ENCODE data around the gene PRKCE. TPM values are rescaled to one million over a fixed set of nuclear protein-coding genes. Genes with fewer than 3 reads are reported as not detected.

The PRKCE gene
- total and polyA plus RNA-seq, 4 donors = 2.5 to 38.6 (median 5.8) TPM

DNA sequence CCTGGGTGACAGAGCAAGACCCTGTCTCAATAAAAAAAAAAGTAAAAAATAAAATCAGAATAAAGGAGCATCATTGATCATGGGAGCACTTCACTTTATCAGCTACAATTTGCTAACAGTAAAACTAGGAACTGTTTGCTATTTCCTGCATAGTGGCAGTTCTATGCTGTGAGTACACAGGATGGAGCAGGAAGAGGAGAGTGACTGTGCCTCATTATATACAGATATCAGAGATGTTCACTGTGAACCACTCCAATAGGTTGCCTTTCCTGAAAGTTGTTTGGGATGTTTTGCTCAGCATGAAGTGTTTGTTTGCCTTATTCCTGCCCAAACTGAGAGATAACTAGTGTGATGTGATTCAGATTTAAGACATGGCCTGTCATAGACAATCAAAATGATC, 494.4 kb downstream of the PRKCE start:
- peaks cover 0 to 9% (median 4%) of the 10 kb centered on the region in 4 donors for H3K4me1 ChIP-seq (ENCODE audit: control insufficient read depth in 4 of 4, insufficient read depth in 4 of 4, low read length in 3 of 4)
- no peaks in the 10 kb centered on the region for H3K27me3 ChIP-seq (ENCODE audit: control insufficient read depth in 4 of 4, insufficient read depth in 4 of 4, low read length in 3 of 4)
- no peak for TF ChIP-seq YY1 (IDR thresholded peaks at IDR 0.05)
- TF ChIP-seq, protein P1, sequence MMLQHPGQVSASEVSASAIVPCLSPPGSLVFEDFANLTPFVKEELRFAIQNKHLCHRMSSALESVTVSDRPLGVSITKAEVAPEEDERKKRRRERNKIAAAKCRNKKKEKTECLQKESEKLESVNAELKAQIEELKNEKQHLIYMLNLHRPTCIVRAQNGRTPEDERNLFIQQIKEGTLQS (IDR thresholded peaks at IDR 0.05) = no peak
- no peak for TF ChIP-seq FOXA1 (IDR thresholded peaks at IDR 0.05)
- TF ChIP-seq HNF4A (conservative IDR thresholded peaks at IDR 0.05) = no peak
- TF ChIP-seq RXRA (IDR thresholded peaks at IDR 0.05) = no peak
- no peaks in the 10 kb centered on the region for H3K9me3 ChIP-seq (ENCODE audit: control insufficient read depth in 4 of 4, low read length in 3 of 4)
- H3K9ac ChIP-seq (ENCODE audit: low read depth in 1 of 2, low read length in 2 of 2) = no peak overlapping the region
- no peak for DNase-seq (ENCODE audit: low spot score)
- H3K4me3 ChIP-seq (ENCODE audit: low read depth in 1 of 3, low read length in 3 of 3) = no peak overlapping the region
- peaks cover 0 to 10% (median 3%) of the 10 kb centered on the region in 4 donors for H3K36me3 ChIP-seq (ENCODE audit: control insufficient read depth in 4 of 4, insufficient read depth in 3 of 4, low read depth in 1 of 4, low read length in 3 of 4)
- no peak overlapping the region for H3K27ac ChIP-seq (ENCODE audit: low read depth in 1 of 2, low read length in 2 of 2)

DNA sequence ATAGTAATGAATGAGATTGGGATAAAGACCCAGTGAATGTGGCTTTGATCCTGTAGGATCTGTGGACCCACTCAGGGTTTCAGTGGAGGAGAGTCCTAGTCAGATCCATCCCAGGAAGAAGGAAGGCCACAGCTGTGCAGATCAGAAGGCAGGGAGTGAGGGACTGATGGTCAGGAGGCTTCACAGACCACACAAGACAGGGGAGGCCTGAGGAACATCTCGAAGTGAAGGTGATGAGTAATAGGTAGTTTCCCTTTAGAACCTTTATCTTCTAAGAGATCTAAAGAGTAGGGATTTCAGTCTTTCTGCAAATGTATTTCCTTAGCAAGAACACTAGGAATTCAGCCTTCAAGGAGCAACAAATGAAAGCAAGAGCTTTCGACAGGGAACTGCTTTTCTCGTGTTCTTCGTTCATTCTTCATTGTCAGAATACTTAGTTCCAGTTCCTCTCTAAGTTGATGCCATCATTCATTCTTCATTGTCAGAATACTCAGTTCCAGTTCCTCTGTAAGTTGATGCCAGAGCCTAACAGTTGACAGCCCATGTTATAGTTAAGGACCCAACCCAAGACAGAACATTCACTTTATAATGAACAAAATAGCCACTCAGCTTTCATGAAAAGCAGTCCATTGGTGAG, 495.5 kb downstream of the PRKCE start:
- H3K9me3 ChIP-seq (ENCODE audit: control insufficient read depth in 4 of 4, low read length in 3 of 4) = no peaks in the 10 kb centered on the region
- no peaks in the 10 kb centered on the region for H3K27me3 ChIP-seq (ENCODE audit: control insufficient read depth in 4 of 4, insufficient read depth in 4 of 4, low read length in 3 of 4)
- TF ChIP-seq EGR1 (IDR thresholded peaks at IDR 0.05; ENCODE audit: low read depth in 2 of 2) = no peak
- no peak for TF ChIP-seq NR2F2 (IDR thresholded peaks at IDR 0.05)
- no peak for TF ChIP-seq FOXA2 (IDR thresholded peaks at IDR 0.05)
- no peak for TF ChIP-seq RXRA (IDR thresholded peaks at IDR 0.05)
- TF ChIP-seq, protein P2, sequence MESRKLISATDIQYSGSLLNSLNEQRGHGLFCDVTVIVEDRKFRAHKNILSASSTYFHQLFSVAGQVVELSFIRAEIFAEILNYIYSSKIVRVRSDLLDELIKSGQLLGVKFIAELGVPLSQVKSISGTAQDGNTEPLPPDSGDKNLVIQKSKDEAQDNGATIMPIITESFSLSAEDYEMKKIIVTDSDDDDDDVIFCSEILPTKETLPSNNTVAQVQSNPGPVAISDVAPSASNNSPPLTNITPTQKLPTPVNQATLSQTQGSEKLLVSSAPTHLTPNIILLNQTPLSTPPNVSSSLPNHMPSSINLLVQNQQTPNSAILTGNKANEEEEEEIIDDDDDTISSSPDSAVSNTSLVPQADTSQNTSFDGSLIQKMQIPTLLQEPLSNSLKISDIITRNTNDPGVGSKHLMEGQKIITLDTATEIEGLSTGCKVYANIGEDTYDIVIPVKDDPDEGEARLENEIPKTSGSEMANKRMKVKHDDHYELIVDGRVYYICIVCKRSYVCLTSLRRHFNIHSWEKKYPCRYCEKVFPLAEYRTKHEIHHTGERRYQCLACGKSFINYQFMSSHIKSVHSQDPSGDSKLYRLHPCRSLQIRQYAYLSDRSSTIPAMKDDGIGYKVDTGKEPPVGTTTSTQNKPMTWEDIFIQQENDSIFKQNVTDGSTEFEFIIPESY (IDR thresholded peaks at IDR 0.05) = no peak
- TF ChIP-seq, protein P3, sequence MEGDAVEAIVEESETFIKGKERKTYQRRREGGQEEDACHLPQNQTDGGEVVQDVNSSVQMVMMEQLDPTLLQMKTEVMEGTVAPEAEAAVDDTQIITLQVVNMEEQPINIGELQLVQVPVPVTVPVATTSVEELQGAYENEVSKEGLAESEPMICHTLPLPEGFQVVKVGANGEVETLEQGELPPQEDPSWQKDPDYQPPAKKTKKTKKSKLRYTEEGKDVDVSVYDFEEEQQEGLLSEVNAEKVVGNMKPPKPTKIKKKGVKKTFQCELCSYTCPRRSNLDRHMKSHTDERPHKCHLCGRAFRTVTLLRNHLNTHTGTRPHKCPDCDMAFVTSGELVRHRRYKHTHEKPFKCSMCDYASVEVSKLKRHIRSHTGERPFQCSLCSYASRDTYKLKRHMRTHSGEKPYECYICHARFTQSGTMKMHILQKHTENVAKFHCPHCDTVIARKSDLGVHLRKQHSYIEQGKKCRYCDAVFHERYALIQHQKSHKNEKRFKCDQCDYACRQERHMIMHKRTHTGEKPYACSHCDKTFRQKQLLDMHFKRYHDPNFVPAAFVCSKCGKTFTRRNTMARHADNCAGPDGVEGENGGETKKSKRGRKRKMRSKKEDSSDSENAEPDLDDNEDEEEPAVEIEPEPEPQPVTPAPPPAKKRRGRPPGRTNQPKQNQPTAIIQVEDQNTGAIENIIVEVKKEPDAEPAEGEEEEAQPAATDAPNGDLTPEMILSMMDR (IDR thresholded peaks at IDR 0.05; ENCODE audit: low read depth, low read length, missing input control) = no peak
- no peak for TF ChIP-seq GABPA (IDR thresholded peaks at IDR 0.05 in 1 of 2, conservative IDR thresholded peaks at IDR 0.05 in 1 of 2)
- TF ChIP-seq YY1 (IDR thresholded peaks at IDR 0.05) = no peak
- TF ChIP-seq, protein P1 (IDR thresholded peaks at IDR 0.05) = no peak
- TF ChIP-seq, protein P4, sequence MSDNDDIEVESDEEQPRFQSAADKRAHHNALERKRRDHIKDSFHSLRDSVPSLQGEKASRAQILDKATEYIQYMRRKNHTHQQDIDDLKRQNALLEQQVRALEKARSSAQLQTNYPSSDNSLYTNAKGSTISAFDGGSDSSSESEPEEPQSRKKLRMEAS (IDR thresholded peaks at IDR 0.05) = no peak
- 89% methylated on average over 4 of the region's 4 CpGs for WGBS
- peaks cover 0 to 12% (median 3%) of the 10 kb centered on the region in 4 donors for H3K36me3 ChIP-seq (ENCODE audit: control insufficient read depth in 4 of 4, insufficient read depth in 3 of 4, low read depth in 1 of 4, low read length in 3 of 4)
- H3K4me1 ChIP-seq (ENCODE audit: control insufficient read depth in 4 of 4, insufficient read depth in 4 of 4, low read length in 3 of 4) = peaks cover 0 to 8% (median 4%) of the 10 kb centered on the region in 4 donors
- DNase-seq (ENCODE audit: low spot score) = no peak
- H3K27ac ChIP-seq (ENCODE audit: low read depth in 1 of 2, low read length in 2 of 2) = no peak overlapping the region
- no peak overlapping the region for H3K4me3 ChIP-seq (ENCODE audit: low read depth in 1 of 3, low read length in 3 of 3)
- H3K9ac ChIP-seq (ENCODE audit: low read depth in 1 of 2, low read length in 2 of 2) = no peak overlapping the region

Measured in liver (tissue), 9 donors.